Measurements from ENCODE around the gene KLK4.
"Not testable (repeated sequence)": the region's sequence is repeated elsewhere in the genome, so short reads cannot be mapped to it uniquely, and the experiment has no call there.

KLK4 gene

DNA sequence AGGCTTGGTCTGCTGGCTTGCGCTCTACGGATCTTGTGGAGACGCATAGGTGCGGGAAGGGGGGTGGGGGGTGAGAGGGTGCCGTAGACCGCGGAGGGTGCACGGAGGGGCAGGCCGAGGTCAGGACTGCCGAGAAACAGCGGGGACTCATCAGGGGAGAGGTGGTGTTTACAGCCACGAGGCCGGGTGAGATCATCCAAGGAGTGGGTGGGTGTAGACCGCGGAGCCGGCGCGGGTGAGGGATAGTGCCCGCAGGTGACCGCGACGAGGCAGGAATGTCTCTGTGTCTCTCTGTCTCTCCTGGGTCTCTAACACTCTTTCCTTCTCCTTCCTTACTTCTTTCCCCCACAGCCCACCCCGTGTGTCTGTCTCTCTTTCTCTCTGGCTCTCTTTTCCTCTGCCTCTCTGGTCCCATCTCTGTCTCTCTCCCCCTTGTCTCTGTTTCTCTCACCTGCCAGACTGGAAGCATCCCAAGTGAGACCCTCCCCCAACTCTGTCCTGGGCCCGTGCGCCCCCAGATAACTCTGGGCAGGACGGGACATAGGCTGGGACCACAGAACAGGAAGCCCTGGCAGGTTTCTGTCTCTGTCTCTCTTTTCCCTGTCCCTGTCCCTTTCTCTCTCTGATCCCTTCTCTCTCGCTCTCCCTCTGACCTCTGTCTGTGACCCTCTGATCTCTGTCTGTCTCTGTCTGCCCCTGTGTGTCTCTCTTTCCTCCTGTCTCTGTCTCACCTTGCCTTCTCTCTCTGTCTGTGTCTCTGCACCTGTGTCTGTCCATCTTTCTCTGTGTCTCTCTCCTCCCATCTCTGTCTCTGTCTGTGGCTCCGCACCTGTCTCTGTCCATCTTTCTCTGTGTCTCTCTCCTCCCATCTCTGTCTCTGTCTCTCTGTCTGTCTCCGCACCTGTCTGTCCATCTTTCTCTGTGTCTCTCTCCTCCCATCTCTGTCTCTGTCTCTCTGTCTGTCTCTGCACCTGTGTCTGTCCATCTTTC, 1.8 kb upstream of the KLK4 start:
- no peak for DNase-seq

DNA sequence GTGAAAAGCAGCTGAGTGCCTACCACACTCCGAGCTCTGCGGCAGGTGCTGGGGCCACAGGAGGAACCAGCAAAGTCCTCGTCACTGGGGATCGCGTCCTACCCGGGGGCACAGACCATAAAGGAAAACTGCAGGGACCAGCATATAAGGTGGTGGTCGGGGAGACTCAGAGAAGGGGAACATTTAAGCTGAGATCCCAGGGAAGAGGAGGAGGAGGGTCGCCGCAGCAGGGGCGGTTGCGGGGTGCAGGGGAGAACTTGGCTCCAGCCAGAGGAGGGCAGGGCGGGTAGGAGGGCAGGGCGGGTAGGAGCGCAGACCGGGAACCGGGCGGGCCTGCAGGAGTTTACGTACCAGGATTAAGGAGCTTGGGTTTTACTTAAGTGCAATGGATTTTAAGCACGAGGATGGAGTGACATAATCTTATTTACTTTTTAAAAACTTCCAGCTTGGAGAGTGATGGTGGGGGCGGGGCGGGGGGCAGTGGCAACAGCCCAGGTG, 956 bp upstream of the KLK4 start:
- DNase-seq, result no peak

DNA sequence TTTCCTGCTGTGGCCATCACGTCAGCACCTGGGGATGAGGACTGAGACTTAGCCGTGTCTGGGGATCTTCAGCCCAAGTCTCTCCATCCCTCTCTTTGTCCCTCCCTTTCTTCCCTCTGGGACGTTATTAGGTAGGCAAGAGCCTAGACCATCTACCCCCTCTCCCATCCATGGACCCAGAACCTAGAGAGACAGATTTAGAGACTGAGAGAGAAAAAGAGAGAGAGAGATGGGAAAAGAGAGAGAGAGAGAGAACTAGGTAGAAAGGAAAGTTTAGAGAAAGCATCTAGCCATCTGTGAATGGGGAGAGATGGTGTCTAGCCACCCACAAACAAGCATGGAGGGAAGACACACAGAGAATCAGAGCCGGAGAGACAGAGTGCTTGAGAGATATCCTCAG, 473 bp downstream of the KLK4 start:
- DNase-seq, result no peak

DNA sequence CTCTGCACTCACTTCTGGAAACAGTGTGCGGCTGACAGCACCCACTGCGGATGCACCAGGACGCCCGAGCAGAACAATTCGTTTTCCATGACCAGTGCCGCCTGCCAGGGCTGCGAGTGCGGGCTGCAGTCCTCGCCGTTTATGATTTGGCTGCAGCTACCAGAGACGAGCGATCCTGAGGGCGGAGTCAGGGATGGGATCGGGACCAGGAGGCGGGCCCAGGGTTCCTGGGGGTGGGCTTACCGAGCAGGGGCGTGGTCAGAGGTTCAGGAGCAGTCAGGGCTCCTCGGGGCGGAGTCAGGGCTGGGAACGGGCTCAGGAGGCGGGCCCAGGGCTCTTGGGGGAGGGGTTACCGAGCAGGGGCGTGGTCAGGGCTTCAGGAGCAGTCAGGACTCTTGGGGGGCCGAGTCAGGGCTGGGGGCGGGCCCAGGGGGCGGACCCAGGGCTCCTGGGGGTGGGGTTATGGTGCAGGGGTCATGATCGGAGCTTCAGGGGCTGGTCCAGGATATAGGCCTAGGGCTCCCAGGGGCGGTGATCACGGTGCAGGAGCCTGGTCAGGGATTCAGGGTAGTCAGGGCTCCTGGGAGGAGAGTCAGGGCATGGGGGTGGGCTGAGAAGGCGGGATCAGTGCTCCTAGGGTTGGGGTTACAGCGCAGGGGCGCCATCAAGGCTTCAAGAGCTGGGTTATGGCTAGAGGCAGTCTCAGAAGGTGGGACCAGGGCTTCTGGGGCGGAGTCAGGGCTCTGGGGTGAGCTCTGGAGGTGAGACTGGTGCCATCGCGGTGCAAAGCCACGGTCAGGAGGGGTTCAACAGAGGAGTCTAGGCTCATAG, 1.7 kb downstream of the KLK4 start:
- no peak for DNase-seq

DNA sequence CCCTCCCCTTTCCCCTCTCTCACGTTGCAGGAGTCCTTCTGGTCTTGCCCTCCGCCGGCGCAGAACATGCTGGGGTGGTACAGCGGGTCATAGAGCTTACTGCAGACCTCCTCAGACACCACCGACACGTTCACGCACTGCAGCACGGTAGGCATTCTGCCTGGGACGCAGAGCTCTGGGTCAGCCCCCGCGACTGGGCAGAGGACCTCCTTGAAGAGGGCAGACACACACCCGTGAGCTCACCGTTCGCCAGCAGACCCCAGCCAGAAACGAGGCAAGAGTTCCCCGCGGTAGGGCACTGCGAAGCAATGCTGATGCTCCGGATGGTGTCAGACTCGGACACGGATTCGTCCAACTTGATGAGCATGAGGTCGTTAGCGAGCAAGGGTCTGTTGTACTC, 2.9 kb downstream of the KLK4 start:
- DNase-seq, result no peak

DNA sequence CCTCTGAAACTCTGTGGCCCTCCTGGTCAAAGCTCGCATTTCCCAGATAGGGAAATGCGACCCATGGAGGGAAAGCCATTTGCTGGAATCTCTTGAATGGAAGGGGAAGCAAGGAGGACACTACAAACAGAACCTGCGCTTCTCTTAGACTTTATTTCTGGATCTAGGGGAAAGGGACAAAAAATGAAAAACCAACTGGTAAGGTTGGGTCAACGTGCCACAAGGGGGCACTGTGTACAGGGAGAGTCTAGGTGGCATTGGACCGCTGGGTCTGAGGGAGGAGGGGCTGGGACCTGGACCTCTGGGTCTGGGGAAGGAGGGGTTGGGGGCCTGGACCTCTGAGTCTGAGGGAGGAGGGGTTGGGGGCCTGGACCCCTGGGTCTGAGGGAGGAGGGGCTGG, 5.0 kb downstream of the KLK4 start:
- DNase-seq, result no peak

DNA sequence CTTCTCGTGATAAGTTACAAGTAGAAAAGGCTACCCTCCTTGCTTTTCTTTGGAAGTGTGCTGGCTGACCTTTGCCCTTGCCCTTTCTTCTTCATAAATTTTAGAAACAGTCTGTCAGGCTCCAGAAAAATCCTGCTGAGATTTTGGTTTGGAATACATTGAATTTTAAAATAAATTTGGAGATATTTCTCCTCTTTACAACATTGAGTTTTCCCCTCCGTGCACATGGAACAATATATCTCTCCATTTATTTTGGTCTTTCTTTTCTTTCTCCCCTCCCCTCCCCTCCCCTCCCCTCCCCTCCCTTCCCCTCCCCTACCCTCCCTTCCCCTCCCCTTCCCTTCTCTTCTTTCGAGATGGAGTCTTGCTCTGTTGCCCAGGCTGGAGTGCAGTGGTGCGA, 8.6 kb downstream of the KLK4 start:
- DNase-seq, result no peak

DNA sequence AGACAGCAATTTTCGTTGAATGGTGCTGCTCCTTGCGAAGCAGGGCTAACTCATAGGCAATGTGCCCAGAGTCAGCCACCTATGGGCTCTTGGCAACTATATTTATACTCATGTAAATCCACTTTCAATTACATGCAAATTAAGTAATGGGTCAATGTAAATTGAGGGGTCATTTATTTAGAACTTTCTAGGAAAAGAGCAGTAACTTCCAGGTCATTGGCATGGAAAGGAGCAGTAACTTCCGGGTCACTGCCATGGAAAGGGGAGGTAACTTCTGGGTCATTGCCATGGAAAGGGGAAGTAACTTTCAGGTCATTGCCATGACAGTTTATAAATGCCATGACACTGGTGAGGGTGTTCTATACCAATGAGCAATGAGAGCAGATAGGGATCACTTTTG, 11.6 kb downstream of the KLK4 start:
- no peak for DNase-seq

DNA sequence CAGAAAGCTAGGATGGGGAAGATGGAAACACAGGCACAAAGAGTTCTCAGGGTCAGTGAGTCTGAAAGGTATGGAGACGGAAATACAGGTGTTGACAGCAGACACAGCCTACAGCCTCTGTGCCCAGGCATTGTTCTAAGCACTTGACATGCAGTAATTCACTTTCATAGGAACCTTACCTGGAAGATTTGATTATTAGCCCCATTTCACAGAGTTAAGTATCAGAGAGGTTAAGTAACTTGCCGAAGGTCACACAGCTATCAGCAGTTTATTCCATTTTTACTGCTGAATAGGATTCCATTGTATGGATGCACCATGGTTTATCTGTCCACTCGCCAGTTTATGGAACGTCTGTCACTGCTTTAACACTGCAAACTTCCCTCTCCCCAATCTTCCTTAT, 13.2 kb downstream of the KLK4 start:
- no peak for DNase-seq

DNA sequence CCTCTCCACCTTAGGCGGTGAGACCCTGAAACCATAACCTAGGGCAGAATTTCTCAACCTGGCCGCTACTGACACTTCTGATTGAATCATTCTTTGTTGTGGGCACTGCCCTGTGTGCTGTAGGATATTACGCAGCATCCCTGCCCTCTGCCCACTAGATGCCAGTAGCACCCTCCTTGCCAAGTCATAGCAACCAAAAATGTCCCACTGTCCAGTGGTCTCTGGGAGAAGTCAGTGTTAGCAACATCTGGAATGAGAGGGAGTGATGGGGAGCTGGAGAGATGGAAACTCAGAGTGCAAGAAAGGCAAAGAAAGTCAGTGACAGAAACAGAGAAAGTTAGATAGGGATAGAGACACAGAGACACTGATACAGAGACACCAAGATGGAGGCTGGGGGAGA, 13.6 kb downstream of the KLK4 start:
- DNase-seq, result no peak

DNA sequence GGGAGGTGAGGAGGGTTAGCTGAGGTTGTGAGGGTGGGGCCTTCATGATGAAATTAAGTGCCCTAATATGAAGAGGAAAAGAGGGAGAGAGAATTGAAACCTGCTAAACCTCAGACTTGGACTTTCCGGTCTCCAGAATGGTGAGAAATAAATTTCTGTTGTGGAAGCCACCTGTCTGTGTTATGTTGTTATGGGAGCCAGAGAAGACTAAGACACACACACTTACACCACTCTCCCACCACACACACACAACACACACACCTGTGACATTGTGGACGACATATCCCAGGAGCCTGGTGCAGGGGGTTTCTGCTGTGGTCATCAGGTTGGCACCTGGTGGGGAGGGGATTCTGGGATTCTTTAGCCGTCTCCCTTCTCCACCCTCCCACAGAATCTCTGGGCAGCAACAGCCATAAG, 14.0 kb downstream of the KLK4 start:
- no peak for DNase-seq

DNA sequence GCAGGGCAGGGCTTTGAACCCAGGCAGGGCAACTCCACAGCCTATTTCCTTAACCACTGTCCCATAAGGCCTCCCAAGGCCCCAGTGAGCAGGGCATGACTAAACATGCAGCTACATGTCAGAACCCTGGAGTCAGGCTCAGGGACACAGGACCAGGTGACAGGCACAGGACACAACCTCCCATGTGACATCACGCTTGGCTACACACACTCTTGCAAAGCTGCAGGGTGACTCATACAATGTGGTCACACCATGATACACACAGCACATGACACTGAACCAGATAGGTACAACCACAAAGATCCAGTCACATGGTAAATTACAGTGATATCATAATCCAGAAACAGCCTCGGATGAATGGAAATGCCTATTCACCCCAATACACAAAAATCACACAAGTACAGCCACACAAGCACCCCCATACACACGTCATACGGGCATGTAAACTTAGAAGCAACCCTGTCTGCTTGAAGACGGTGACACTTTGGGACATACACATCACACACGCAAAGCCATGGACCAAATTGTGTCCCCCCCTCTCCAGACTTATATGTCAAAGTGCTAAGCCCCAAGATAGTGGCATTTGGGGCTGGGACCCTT, 14.5 kb downstream of the KLK4 start:
- no peak for DNase-seq

DNA sequence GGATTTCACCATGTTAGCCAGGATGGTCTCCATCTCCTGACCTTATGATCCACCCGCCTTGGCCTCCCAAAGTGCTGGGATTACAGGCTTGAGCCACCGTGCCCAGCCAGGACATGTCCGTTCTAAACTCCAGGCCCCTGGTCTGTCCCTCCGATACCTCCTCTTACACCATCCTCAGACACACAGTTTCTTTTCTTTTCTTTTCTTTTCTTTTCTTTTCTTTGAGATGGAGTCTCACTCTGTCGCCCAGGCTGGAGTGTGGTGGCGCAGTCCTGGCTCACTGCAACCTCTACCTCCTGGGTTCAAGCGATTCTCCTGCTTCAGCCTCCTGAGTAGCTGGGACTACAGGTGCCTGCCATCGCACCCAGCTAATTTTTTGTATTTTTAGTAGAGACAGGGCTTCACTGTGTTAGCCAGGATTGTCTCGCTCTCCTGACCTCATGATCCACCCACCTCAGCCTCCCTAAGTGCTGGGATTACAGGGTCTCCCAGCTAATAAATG, 15.1 kb downstream of the KLK4 start:
- DNase-seq, result not testable (repeated sequence)

DNA sequence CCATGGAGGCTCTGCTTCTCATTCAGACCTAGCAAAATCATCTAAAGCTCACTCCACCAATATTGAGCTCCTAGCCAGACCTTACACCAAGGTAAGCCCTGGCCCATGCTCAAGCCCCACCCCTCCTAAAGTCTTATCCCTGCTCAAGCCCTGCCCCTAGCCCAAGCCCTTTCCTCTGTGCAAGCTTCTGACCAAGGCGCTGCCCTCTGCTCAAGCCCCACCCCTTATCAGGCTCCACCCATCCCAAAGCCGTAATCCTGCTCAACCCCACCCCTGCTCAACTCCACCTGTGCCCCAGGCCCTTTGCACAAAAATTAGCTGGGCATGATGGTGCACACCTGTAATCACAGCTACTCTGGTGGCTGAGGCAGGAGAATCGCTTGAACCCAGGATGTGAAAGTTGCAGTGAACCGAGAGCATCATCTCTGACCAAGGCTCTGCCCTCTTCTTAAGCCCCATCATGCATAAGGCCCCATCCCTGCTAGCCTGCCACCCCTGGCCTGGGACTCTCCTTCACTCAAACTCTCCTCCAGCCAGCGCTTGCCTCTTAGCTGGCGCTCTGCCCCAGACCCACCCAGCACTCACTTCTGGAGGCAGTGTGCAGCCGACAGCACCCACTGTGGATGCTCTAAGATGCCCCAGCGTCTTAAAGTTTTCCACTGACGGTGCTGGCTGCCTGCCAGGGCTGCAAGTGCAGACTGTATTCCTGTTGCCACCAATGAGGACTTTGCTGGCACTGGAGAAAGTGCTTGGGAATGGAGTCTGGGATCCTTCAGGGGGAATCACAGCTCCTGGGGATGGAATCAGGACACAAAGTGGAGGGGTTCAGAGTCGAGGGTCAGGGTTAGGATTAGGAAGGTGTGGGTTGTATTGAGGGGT, 16.5 kb downstream of the KLK4 start:
- no peak for DNase-seq

DNA sequence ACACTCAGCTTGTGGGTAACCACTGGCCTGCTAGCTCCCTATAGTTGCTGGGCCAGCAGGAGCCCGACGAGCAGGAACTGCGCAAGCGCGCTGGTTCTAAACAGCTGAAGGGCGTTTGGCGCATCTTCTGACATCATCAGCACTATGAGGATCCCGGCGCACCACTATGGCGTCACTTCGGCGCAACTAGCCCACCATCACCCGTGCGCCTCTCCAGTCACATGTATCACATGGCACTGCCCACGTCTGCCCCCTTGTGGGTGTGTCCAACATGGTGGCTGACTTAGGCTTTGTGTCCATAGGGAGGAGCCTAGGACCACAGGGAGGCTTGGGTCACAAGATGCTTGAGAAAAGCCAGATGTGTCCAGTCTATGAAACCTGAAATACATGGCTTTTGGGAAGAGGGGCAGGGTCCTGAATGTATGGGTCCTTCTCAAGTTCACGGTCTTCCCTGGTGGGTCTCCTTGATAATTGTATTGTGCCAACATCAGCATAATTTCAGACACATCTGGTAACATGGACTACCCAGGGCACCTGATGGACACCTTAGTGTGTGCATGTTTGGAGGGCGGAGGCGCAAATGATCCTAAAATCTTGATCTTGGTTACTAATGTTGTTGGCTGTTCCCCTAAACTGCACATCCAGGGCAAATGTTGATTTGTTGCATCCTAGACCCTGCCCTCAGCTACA, 18.0 kb downstream of the KLK4 start:
- peak; percentile 33 for DNase-seq

DNA sequence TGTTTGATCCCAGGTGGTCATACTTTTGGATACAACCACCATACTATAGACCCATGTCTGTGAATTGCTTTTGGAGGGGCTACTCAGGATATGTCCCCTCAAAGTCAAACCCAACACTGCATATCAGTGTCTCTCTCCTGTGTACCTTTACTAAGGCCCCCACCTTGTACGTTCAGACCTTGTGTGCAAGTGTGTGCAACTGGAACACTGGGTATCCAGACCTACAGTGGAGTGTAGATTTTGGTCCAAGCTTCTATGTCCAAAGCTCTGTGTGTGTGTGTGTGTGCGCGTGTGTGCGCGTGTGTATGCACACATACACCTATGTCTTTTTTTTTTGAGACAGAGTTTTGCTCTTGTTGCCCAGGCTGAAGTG, 20.0 kb downstream of the KLK4 start:
- DNase-seq, result no peak

DNA sequence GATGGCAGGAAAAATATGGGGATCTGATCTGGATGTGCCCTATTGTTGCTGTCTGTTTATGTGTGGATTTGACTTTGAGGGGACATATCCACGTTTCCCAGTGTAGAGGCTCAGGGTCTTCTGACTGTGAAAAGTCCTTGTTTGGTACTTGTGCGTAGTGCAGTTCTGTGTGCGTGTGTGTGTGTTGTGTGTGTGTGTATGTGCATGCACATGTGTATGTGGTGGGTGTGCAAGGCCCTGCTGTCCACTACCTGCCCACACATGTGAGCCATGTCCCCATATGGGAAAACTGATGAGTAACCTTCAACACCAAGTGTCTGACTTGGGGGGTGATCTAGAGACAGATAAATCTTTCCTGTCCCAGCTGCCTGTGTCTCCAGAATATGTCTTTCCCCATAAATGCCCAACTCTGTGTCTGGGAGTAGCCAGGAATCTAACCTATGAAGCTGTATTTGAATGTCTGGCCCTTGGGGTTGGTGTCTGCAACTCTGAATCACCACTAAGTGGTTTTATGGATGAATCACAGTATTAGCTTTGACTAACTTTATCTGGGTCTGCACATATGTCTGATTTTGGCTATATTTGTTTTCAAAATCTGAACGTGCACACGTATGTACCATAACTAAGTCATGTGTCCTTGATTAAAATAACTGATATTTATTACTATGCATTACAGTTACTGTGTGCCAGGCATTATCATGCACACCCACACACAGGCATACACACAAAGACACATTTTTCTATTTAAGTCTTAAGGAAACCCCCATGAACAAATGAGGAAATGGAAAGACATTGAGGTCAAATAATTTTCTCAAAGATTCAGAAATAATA, 20.6 kb downstream of the KLK4 start:
- DNase-seq, result no peak

DNA sequence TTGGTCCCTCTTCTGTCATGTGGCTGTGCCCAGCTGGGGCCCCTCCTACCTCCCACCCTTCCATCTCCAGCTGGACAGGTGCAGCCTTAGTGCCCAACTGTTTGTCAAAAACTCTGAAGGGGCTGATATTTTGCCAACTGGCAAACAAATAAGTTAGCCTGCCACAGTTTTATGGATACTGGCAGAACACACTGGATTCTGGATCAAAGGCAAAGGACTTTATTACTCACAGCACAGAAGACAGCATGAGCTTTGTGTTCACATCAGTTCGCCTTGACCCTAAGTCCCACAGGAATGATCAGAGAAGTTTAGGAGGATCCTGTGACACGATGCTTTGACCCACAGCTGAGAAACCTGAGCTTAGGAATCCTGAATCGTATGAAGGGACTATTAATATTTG, 21.6 kb downstream of the KLK4 start:
- DNase-seq, result no peak

DNA sequence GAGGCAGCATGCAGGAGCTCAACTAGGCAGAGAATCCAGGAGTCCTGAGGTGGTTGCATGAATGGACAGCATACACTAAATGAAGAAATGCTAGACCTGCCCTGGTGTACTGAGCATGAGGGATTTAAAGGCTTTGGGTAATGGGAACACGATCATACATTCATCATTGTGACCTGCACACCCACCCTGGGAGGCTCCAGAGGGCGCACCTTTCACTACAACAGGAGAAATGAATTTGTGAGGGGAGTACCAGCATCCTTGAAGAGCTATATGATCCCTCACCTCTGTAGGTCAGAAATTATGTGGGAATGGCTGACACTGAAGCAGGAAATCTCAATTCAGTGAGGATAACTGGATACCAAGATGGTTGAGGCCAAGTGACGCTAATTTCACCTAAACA, 29.0 kb downstream of the KLK4 start:
- no peak for DNase-seq

DNA sequence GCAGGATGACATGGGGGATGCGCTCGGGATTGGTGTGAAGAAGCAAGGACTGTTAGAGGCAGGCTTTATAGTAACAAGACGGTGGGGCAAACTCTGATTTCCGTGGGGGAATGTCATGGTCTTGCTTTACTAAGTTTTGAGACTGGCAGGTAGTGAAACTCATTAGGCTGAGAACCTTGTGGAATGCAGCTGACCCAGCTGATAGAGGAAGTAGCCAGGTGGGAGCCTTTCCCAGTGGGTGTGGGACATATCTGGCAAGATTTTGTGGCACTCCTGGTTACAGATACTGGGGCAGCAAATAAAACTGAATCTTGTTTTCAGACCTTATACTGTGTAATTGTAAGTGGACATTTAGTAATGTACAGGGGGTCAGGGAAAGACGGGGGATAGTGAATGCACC, 31.0 kb downstream of the KLK4 start:
- no peak for DNase-seq

DNA sequence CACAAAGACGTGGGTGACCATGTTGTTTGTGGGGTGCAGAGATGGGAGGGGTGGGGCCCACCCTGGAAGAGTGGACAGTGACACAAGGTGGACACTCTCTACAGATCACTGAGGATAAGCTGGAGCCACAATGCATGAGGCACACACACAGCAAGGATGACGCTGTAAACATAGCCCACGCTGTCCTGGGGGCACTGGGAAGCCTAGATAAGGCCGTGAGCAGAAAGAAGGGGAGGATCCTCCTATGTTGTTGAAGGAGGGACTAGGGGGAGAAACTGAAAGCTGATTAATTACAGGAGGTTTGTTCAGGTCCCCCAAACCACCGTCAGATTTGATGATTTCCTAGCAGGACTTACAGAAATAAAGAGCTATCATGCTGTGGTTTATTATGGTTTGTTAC, 32.3 kb downstream of the KLK4 start:
- DNase-seq, result no peak

All from COR-L47 (cell line).